ENCODE measurements around the gene VCAM1. TPM values are rescaled to one million over a fixed set of nuclear protein-coding genes. Genes with fewer than 3 reads are reported as not detected.

Gene VCAM1
- total RNA-seq, 2 experiments from 2014 or later = not detected

GRCh38 chr1:100722221-100722620 is 2.7 kb downstream of the VCAM1 start:
- intact Hi-C loops (cut with micrococcal nuclease; ENCODE audit: unreplicated experiment) = no loop called here
- Histone ChIP-seq H3K9me2 (ENCODE audit: insufficient read depth, low read length) (no peaks in the 10 kb centered on the region), H3K4me3 (ENCODE audit: low read depth, low read length, poor library complexity, severe bottlenecking) (no peak overlapping the region), H3K36me3 (ENCODE audit: insufficient read depth, low read length) (no peaks in the 10 kb centered on the region), H3K9me3 (ENCODE audit: low read length) (no peaks in the 10 kb centered on the region), H3K27ac (ENCODE audit: low read depth, low read length, poor library complexity, severe bottlenecking) (no peak overlapping the region), H3K79me2 (ENCODE audit: insufficient read depth, low read depth, low read length) (no peaks in the 10 kb centered on the region), H2AFZ (ENCODE audit: low read length) (no peak overlapping the region), H3K4me1 (ENCODE audit: insufficient read depth, low read length, poor library complexity, severe bottlenecking) (no peaks in the 10 kb centered on the region), H3K4me2 (ENCODE audit: low read length) (no peak overlapping the region), H4K20me1 (ENCODE audit: insufficient read depth, low read length) (no peaks in the 10 kb centered on the region)
- DNase-seq (ENCODE audit: low spot score) = no peak
- ChIA-PET POLR2A (interaction anchor here (1.5 kb wide), 1 partner anchor 13 kb away, joined by 3 read pairs; no protein-coding TSS in a partner anchor), CTCF (ENCODE audit: unreplicated experiment) (no interaction called here)
- TF ChIP-seq CTCF (conservative IDR thresholded peaks at IDR 0.05; ENCODE audit: low read length) (no peak), EZH2phosphoT487 (IDR thresholded peaks at IDR 0.05; ENCODE audit: borderline replicate concordance, low read depth, low read length) (no peak)
- BruUV-seq (replicated peaks) = no TSS peak

- Histone ChIP-seq H3K4me1 (ENCODE audit: insufficient read depth, low read length, poor library complexity, severe bottlenecking) (no peaks in the 10 kb centered on the region), H4K20me1 (ENCODE audit: insufficient read depth, low read length) (no peaks in the 10 kb centered on the region), H2AFZ (ENCODE audit: low read length) (no peak overlapping the region), H3K27ac (ENCODE audit: low read depth, low read length, poor library complexity, severe bottlenecking) (no peak overlapping the region), H3K4me3 (ENCODE audit: low read depth, low read length, poor library complexity, severe bottlenecking) (no peak overlapping the region), H3K79me2 (ENCODE audit: insufficient read depth, low read depth, low read length) (no peaks in the 10 kb centered on the region), H3K36me3 (ENCODE audit: insufficient read depth, low read length) (no peaks in the 10 kb centered on the region), H3K9me2 (ENCODE audit: insufficient read depth, low read length) (no peaks in the 10 kb centered on the region), H3K4me2 (ENCODE audit: low read length) (no peak overlapping the region), H3K9me3 (ENCODE audit: low read length) (no peaks in the 10 kb centered on the region)
- TF ChIP-seq EZH2phosphoT487 (IDR thresholded peaks at IDR 0.05; ENCODE audit: borderline replicate concordance, low read depth, low read length) = no peak
- TF ChIP-seq CTCF (conservative IDR thresholded peaks at IDR 0.05; ENCODE audit: low read length) = no peak
- intact Hi-C loops (cut with micrococcal nuclease; ENCODE audit: unreplicated experiment) = no loop called here
- BruUV-seq (replicated peaks) = no TSS peak
- DNase-seq (ENCODE audit: low spot score) = no peak
- ChIA-PET POLR2A (no interaction called here), CTCF (ENCODE audit: unreplicated experiment) (no interaction called here)
Measured at GRCh38 chr1:100724281-100724680, 4.7 kb downstream of the VCAM1 start.

GRCh38 chr1:100730130-100730529 is 10.6 kb downstream of the VCAM1 start:
- no peak overlapping the region for H3K4me3 ChIP-seq (ENCODE audit: low read depth, low read length, poor library complexity, severe bottlenecking)
- no peaks in the 10 kb centered on the region for H3K9me2 ChIP-seq (ENCODE audit: insufficient read depth, low read length)
- no peaks in the 10 kb centered on the region for H3K9me3 ChIP-seq (ENCODE audit: low read length)
- no peak for TF ChIP-seq CTCF (conservative IDR thresholded peaks at IDR 0.05; ENCODE audit: low read length)
- TF ChIP-seq EZH2phosphoT487 (IDR thresholded peaks at IDR 0.05; ENCODE audit: borderline replicate concordance, low read depth, low read length) = no peak
- BruUV-seq (replicated peaks) = no TSS peak
- no peak overlapping the region for H3K27ac ChIP-seq (ENCODE audit: low read depth, low read length, poor library complexity, severe bottlenecking)
- no peak overlapping the region for H3K4me2 ChIP-seq (ENCODE audit: low read length)
- H3K36me3 ChIP-seq (ENCODE audit: insufficient read depth, low read length) = no peaks in the 10 kb centered on the region
- ChIA-PET POLR2A (no interaction called here), CTCF (ENCODE audit: unreplicated experiment) (no interaction called here)
- H4K20me1 ChIP-seq (ENCODE audit: insufficient read depth, low read length) = no peaks in the 10 kb centered on the region
- no peak for DNase-seq (ENCODE audit: low spot score)
- no peaks in the 10 kb centered on the region for H3K4me1 ChIP-seq (ENCODE audit: insufficient read depth, low read length, poor library complexity, severe bottlenecking)
- no peaks in the 10 kb centered on the region for H3K79me2 ChIP-seq (ENCODE audit: insufficient read depth, low read depth, low read length)
- intact Hi-C loops (cut with micrococcal nuclease; ENCODE audit: unreplicated experiment) = no loop called here
- H2AFZ ChIP-seq (ENCODE audit: low read length) = no peak overlapping the region

Measured in OCI-LY7 (cell line).